ENCODE measurements around the gene RNF150. TPM values are rescaled to one million over a fixed set of nuclear protein-coding genes. Genes with fewer than 3 reads are reported as not detected.

Gene RNF150
- total RNA-seq, 1 donor from 2014 or later, result under 0.01 TPM

DNA sequence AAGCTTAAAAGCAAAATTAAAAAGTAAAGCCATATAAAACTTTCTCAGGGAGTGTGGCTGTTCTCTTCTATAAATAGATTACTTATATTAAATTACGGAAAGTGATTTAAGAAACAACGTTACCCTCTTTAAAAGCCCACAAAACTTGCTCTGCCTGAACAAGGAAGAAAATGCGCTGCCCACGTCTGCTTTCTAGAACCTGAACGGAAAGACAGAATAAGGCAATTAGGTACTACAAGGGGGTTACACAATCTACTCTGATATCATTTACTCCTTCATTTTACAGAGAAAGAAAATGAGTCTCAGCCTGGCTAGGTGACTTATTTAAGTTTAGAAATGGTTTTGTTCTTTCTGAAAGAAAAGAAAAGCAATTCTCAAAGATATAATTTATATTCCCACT, 147.2 kb downstream of the RNF150 start:
- Histone ChIP-seq H3K27me3 (ENCODE audit: control insufficient read depth, insufficient read depth, low read length) (no peaks in the 10 kb centered on the region), H3K4me3 (ENCODE audit: low read depth, low read length) (no peak overlapping the region), H3K36me3 (ENCODE audit: control insufficient read depth, insufficient read depth, low read length) (no peaks in the 10 kb centered on the region)
- TF ChIP-seq, protein P1, sequence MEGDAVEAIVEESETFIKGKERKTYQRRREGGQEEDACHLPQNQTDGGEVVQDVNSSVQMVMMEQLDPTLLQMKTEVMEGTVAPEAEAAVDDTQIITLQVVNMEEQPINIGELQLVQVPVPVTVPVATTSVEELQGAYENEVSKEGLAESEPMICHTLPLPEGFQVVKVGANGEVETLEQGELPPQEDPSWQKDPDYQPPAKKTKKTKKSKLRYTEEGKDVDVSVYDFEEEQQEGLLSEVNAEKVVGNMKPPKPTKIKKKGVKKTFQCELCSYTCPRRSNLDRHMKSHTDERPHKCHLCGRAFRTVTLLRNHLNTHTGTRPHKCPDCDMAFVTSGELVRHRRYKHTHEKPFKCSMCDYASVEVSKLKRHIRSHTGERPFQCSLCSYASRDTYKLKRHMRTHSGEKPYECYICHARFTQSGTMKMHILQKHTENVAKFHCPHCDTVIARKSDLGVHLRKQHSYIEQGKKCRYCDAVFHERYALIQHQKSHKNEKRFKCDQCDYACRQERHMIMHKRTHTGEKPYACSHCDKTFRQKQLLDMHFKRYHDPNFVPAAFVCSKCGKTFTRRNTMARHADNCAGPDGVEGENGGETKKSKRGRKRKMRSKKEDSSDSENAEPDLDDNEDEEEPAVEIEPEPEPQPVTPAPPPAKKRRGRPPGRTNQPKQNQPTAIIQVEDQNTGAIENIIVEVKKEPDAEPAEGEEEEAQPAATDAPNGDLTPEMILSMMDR (IDR thresholded peaks at IDR 0.05; ENCODE audit: insufficient read depth, low read length, severe bottlenecking), result no peak
- DNase-seq (ENCODE audit: low read depth) (no peak), FAIRE-seq (no peak)

DNA sequence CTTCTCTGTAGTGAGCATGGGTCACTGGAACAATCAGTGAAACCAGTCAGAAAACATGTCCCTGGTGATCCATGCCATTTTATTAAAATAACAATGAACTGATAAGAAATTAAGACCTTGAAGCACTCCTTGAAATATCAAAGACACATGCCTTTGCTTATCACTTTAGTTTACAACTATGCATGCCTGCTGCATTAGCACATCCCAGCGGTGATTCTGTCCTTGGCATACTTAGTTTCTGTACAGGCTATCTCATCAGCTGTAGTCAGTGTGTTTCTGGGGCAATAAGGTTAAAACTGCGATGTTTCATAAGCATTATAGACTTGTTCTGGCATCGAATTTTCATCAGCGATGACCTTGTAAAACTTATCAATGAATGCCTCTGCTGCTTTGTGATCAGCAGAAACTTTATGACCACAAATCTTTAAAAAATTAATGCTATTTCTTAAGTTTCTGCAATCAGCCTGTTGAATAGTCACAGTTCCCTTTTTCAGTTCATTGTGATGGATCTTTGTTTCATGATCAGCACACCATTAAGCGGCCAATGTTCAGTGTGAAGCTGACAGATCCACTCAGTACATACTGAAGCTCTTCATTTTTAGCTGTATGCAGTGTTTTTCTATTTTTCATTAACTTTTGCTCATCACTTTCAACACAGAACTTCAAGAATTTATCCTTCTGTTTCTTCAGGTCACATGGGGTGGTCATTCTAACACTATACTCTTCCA, 150.5 kb downstream of the RNF150 start:
- H3K36me3 ChIP-seq (ENCODE audit: control insufficient read depth, insufficient read depth, low read length), result no peaks in the 10 kb centered on the region
- no peak for DNase-seq (ENCODE audit: low read depth)
- TF ChIP-seq, protein P1 (IDR thresholded peaks at IDR 0.05; ENCODE audit: insufficient read depth, low read length, severe bottlenecking), result no peak
- H3K4me3 ChIP-seq (ENCODE audit: low read depth, low read length), result no peak overlapping the region
- H3K27me3 ChIP-seq (ENCODE audit: control insufficient read depth, insufficient read depth, low read length), result no peaks in the 10 kb centered on the region
- FAIRE-seq, result no peak

DNA sequence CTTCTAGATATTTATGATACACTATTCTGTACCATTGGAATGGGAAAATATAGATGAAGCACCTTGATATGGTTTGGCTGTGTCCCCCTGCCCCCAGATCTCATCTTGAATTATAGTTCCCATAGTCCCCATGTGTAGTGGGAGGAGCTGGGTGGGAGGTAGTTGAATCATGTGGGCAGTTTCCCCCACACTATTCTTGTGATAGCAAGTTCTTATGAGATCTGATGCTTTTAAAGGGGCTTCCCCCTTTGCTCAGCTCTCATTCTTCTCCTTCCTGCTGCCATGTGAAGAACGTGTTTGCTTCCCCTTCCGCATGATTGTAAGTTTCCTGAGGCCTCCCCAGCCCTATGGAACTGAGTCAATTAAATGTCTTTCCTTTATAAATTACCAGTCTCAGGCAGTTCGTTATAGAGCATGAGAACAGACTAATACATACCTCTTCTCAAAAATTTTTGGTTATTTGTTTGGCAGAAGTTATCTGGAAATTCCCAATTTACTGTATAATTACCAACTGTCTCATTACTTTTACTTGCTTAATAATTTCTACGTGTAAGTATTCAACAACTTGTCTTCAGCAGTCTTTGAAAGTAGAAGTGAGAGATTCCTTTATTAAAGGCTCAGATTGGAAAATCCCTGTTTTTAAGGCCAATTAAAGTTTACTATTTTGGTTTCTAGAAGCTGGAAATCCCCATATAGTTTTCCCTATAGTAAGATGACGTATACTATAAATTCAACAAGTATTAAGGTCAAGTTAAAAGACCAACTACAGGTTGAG, 152.7 kb downstream of the RNF150 start:
- DNase-seq (ENCODE audit: low read depth) (no peak), FAIRE-seq (no peak)
- Histone ChIP-seq H3K36me3 (ENCODE audit: control insufficient read depth, insufficient read depth, low read length) (no peaks in the 10 kb centered on the region), H3K27me3 (ENCODE audit: control insufficient read depth, insufficient read depth, low read length) (no peaks in the 10 kb centered on the region), H3K4me3 (ENCODE audit: low read depth, low read length) (no peak overlapping the region)
- TF ChIP-seq, protein P1 (IDR thresholded peaks at IDR 0.05; ENCODE audit: insufficient read depth, low read length, severe bottlenecking), result no peak

DNA sequence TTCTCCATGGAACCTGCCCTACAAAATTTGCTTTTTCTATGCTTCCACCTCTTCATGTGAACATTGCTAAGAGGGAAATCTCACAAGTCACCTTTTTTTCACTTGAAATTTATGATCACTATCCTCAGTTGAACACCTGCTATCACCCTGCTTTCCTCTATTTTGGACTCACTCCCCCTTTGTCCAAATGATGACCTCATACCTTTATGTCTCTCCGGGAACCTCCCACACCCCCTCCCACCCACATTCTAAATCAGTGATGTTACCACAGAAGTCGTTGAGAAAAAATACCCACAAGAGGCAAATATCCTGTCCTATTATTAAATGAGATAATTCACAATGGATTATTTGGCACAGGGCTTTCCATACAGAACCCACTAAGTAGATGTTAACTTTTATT, 156.5 kb downstream of the RNF150 start:
- FAIRE-seq, result no peak
- no peak for DNase-seq (ENCODE audit: low read depth)
- H3K36me3 ChIP-seq (ENCODE audit: control insufficient read depth, insufficient read depth, low read length), result no peaks in the 10 kb centered on the region
- TF ChIP-seq, protein P1 (IDR thresholded peaks at IDR 0.05; ENCODE audit: insufficient read depth, low read length, severe bottlenecking), result no peak
- H3K4me3 ChIP-seq (ENCODE audit: low read depth, low read length), result no peak overlapping the region
- no peaks in the 10 kb centered on the region for H3K27me3 ChIP-seq (ENCODE audit: control insufficient read depth, insufficient read depth, low read length)

DNA sequence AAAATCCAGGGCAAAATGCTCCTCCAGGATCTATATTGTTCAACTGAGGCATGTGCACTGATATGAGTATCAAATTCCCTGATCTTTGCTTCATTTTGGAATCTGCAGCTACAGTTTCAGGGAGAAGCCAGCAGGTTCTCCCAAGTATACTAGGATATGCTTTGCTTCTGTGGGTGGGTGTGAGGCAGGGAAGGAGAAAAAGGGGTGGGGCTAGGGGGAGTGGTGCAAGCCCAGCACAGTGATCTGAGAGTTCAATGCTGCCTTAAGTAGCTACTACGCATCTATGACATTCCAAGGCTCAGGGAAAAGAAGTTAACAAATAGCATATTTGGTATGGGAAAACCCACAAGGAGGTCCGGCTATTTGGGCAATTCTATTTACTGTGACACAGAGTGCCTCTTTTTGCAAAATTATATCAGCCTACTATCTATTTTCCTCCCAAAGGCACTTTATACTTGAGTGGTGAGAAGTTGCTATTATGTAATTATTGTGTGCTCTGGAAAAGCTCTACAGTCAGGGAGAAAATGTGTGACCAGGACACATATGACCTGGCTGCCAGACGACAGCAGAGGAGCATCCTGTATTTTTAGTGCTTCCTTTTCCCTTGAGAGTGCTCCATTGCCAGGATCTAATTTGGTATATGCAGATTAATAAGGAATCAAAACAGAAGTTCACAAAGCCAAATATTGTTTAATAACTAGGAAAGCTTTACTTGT, 162.0 kb downstream of the RNF150 start:
- FAIRE-seq (no peak), DNase-seq (ENCODE audit: low read depth) (no peak)

More for the DNA sequence above, 162.0 kb downstream of the RNF150 start:
- Histone ChIP-seq H3K4me3 (ENCODE audit: low read depth, low read length) (no peak overlapping the region), H3K27me3 (ENCODE audit: control insufficient read depth, insufficient read depth, low read length) (no peaks in the 10 kb centered on the region), H3K36me3 (ENCODE audit: control insufficient read depth, insufficient read depth, low read length) (no peaks in the 10 kb centered on the region)
- TF ChIP-seq, protein P1 (IDR thresholded peaks at IDR 0.05; ENCODE audit: insufficient read depth, low read length, severe bottlenecking), result no peak

Data from bronchial epithelial cell (primary cell).